GM18907 (cell line): Measurements from ENCODE around the gene OR6X1.
A peak's percentile ranks its signal among the peaks of the same experiment; 100 is the strongest.
"Not testable (repeated sequence)": the region's sequence is repeated elsewhere in the genome, so short reads cannot be mapped to it uniquely, and the experiment has no call there.

ENCODE experiments used
- ATAC-seq: cut with Tn5 transposase; IDR thresholded peaks from one replicate; pipeline ENCODE4 v1.9.1; 2021; ENCODE audit warnings: mild to moderate bottlenecking, moderate library complexity; ENCODE audit not compliant: unreplicated experiment

Gene OR6X1

DNA sequence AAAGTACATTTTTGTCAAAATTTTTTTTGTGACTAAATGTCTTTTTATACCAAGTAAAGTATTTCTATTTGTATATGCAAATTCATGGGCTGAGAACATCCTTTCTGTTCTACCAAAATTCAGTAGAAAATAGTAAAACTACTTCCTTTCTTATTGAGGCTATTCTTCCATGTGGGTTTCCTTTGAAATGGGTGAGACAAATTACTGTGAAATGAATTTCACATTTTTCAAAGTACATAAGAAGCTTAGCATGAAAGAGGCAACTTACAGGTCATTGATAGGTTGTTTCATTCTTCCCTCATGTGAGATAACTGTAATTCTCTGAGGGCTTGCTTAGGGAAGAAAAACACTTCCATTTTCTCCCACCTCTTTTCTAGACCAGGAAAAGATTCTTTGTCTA lies 1.0 kb upstream of the OR6X1 start:
- ATAC-seq, result no peak

GRCh38 chr11:123753110-123753509 lies 1.2 kb downstream of the OR6X1 start:
- no peak for ATAC-seq

GRCh38 chr11:123751781-123752180 lies 2.5 kb downstream of the OR6X1 start:
- no peak for ATAC-seq

GRCh38 chr11:123748349-123748748 lies 6.0 kb downstream of the OR6X1 start:
- not testable (repeated sequence) for ATAC-seq

DNA sequence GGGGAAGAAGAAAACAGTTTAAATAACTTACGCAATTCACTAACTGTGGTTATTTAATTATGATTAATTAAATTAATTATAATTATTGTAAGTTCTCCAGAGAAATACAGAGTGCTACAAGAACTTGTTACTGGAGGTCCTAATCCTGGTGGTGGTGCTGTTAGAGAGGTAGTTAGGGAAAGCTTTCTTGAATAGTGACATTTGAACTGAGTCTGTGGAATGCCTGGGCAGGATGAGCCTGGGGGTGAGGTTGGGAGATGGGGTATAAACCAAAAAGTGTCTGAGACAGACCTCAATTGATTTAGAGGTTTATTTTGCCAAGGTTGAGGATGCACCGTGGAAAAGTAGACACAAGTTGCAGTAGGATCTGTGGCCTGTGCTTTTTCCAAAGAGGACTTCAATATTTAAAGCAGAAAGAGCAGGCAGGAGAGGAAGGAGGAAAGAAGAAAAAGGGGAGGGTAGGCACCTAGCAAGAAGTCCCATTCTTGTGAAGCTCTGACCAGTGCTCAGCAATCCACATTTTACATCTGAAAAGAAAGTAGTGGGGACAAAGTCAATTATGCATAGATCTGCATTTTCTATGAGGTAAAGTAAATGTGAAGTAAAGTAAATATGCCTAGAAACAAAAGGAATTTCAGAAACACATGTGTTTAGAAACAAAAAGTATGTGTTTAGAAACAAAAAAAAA lies 8.4 kb downstream of the OR6X1 start:
- ATAC-seq, result no peak

DNA sequence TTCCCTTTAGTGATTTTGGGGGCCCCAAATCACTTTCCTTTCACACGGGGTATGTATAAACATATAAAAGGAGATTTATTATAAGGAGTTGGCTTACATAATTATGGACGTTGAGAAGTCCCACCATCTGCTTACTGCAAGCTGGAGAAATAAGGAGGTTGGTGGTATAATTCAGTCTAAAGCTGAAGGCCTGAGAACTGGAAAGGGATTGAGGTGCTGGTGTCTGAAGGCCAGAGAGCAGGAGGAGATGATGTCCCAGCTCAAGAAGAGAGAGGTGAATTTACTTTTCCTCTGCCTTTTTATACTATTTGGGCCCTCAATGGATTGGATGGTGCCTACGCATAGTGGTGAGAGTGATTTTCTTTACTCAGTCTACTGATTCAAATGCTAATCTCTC lies 11.6 kb downstream of the OR6X1 start:
- no peak for ATAC-seq

GRCh38 chr11:123742031-123742723 lies 12.1 kb downstream of the OR6X1 start:
- peak; percentile 11 for ATAC-seq

DNA sequence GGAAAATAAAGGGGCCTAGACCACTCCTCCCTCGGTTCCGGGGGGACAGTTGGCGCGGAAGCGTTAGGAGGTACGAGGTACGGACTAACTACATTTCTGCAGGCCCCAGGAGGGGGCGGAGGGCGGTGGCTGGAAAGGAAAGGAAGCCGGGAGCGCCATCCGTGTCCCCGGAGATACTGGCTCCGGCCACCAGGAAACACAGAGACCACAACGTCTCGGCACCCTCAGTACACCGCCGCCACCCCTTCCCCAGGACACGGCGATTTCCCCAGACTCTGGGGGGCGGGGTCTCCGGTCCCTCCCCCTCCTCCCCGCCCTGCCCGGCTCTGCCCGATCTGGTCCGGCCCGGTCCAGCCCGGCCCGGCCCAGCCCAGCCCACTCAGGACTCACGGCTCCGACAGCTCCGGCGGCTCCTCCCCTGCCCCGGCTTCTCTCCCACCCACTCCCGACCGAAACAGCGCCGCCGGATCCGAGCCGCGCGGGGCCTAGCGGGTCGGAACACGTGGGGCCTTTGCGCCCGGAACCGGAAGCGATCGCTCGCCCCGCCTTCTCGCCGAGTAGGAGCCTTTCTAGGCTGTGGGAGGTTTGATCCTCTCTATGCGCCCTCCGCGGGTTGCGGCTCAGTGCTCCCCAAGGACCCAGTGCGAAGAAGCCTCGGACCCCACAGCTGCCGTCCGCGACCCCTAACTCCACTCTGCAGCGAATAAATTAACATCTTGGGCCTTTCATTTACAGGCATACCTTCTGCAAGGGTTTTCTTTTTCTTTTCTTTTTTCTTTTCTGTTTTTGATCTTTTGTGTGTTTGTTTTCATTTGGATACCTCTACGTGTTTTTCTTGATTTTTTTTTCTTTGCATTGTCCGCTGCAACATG lies 12.9 kb downstream of the OR6X1 start, which contains the start of gene ZNF202:
TSS of gene ZNF202 (minus strand) at position 502 of the 872 bp plus-strand sequence. CDS start 10,772 bp downstream, outside the sequence.
- ATAC-seq, result peak; percentile 99

DNA sequence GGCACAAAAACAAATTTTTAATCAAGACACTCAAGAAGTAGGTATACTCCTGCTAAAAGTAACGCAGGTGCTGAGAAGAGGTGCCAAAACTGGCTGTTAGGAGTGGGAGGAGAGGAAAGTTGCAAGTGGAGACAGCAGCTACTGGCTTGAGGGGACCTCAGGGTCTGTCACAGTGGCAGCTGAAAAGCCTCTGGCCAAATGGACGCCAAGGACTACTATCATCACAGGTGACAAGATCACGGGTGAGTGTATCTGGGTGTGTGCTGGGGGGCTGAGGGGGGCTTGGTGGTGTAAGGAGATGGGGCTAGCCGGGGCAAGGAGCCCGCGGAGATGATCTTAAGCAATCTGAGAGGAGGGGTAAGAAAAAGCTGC lies 13.5 kb downstream of the OR6X1 start:
- ATAC-seq, result no peak

- no peak for ATAC-seq
Measured at GRCh38 chr11:123738374-123738773, 15.9 kb downstream of the OR6X1 start.

GRCh38 chr11:123736769-123737168 lies 17.5 kb downstream of the OR6X1 start:
- no peak for ATAC-seq

- no peak for ATAC-seq
Measured at GRCh38 chr11:123729602-123730001, 24.7 kb downstream of the OR6X1 start.

DNA sequence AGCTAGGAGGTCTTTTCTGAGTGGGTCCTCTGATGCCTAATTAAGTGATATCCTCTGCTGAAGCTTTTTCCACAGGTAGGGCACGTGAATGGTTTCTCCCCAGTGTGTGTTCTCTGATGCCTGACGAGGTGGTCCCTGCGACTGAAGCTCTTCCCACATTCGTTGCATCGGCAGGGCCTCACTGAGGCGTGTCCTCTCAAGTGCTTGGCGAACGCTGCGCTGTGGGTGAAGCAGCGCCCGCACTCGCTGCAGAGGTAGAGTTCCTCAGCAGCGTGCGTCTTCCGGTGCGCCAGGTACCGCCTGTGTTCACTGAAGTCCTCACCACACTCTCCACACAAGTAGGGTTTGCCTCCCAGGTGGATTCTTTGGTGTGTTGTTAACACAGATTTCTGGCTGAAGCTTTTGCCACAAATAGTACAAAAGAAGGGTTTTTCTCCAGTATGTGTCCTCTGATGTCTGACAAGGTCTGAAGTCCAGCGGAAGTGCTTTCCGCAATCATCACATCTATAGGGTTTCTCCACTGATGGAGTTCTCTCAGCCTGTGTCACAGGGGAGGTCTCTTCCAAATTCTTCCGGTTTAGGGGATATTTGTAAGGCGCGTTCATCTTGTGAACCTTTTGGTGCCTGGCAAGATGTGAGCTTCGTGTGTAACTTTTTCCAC lies 28.2 kb downstream of the OR6X1 start:
- ATAC-seq, result no peak

- ATAC-seq, result no peak
Measured at GRCh38 chr11:123719452-123719851, 34.9 kb downstream of the OR6X1 start.

- ATAC-seq, result no peak
Measured at GRCh38 chr11:123718469-123718868, 35.8 kb downstream of the OR6X1 start.

GRCh38 chr11:123718063-123718462 lies 36.3 kb downstream of the OR6X1 start:
- ATAC-seq, result no peak

- ATAC-seq, result not testable (repeated sequence)
Measured at GRCh38 chr11:123712627-123713026, 41.7 kb downstream of the OR6X1 start.

DNA sequence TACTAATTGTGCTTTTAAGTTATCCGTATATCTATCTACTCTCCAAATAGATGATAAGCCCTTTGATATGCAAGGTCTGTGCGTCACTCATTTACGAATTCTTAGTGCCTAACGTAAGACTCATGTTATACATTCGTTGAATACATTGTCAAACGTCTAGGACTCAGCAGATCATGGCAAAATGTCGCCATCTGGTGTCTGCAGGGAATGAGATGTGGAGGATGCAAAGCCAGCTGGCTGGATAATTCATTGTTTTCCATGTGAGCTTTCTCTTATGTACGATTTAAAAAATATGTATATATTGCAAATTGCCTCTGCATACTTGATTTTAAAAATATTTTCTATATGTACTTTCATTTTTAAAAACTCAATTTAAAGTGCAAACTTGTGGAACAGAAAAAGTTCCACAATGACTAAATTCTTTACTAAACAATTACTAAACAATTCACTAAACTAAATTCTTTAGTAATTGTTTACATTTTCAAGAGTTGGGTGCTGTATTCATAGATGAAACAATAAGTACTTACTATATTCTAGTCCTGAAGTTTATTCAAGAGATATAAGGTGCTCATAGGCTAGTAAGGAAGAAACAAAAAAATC lies 46.6 kb downstream of the OR6X1 start:
- peak; percentile 58 for ATAC-seq

DNA sequence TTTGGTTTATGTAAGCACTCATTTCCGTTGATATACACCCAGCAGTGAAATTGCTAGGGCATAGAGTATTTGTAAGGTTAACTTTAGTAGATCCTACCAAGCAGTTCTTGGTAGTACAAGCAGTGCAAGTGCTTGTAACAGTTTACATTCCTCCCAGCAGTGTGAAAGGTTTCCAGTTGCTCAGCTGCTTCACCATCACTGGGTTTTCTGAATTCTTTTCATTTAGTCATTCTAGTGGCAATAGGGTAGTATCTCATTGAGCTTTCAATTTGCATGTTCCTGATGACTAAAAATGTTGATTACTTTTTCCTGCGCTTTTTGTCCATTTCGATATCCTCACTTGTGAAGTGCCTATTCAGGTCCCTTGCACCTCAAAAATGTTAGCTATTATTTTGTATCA lies 47.1 kb downstream of the OR6X1 start:
- no peak for ATAC-seq

GRCh38 chr11:123704341-123704740 lies 50.0 kb downstream of the OR6X1 start:
- ATAC-seq, result no peak
